ENCODE measurements around the gene HSD3B7.
"Not testable (repeated sequence)": the region's sequence is repeated elsewhere in the genome, so short reads cannot be mapped to it uniquely, and the experiment has no call there.

The HSD3B7 gene

GRCh38 chr16:31001507-31002249, 16.7 kb downstream of the HSD3B7 start:
- no peak for DNase-seq (ENCODE audit: low read depth)

GRCh38 chr16:31002250-31002700, 17.3 kb downstream of the HSD3B7 start:
- DNase-seq (ENCODE audit: low read depth), result no peak

- no peak for DNase-seq (ENCODE audit: low read depth)
Observed at GRCh38 chr16:31002862-31003341, 17.9 kb downstream of the HSD3B7 start.

- no peak for DNase-seq (ENCODE audit: low read depth)
Observed at GRCh38 chr16:31003744-31004143, 18.7 kb downstream of the HSD3B7 start.

GRCh38 chr16:31004658-31005057, 19.7 kb downstream of the HSD3B7 start:
- no peak for DNase-seq (ENCODE audit: low read depth)

GRCh38 chr16:31005350-31006085, 20.5 kb downstream of the HSD3B7 start:
- no peak for DNase-seq (ENCODE audit: low read depth)

- DNase-seq (ENCODE audit: low read depth), result no peak
Observed at GRCh38 chr16:31006086-31006385, 21.0 kb downstream of the HSD3B7 start.

GRCh38 chr16:31006589-31006988, 21.6 kb downstream of the HSD3B7 start:
- DNase-seq (ENCODE audit: low read depth), result no peak

GRCh38 chr16:31007684-31008083, 22.7 kb downstream of the HSD3B7 start:
- DNase-seq (ENCODE audit: low read depth), result no peak

- DNase-seq (ENCODE audit: low read depth), result no peak
Observed at GRCh38 chr16:31008149-31008548, 23.1 kb downstream of the HSD3B7 start.

GRCh38 chr16:31008551-31008950, 23.5 kb downstream of the HSD3B7 start:
- no peak for DNase-seq (ENCODE audit: low read depth)

- no peak for DNase-seq (ENCODE audit: low read depth)
Observed at GRCh38 chr16:31009120-31009519, 24.1 kb downstream of the HSD3B7 start.

GRCh38 chr16:31009894-31010584, 25.0 kb downstream of the HSD3B7 start:
- DNase-seq (ENCODE audit: low read depth), result no peak

GRCh38 chr16:31010585-31011325, 25.7 kb downstream of the HSD3B7 start, which contains the start of gene STX1B:
Gene STX1B (minus strand): TSS chr16:31010638. CDS start chr16:31010396, 242 bp downstream.
- peak; percentile 23 for DNase-seq (ENCODE audit: low read depth)

- not testable (repeated sequence) for DNase-seq (ENCODE audit: low read depth)
Observed at GRCh38 chr16:31011815-31012214, 26.8 kb downstream of the HSD3B7 start.

- DNase-seq (ENCODE audit: low read depth), result not testable (repeated sequence)
Observed at GRCh38 chr16:31013292-31013691, 28.3 kb downstream of the HSD3B7 start.

GRCh38 chr16:31016018-31016417, 31.0 kb downstream of the HSD3B7 start:
- DNase-seq (ENCODE audit: low read depth), result no peak

GRCh38 chr16:31017756-31018155, 32.7 kb downstream of the HSD3B7 start:
- DNase-seq (ENCODE audit: low read depth), result not testable (repeated sequence)

GRCh38 chr16:31020536-31020935, 35.5 kb downstream of the HSD3B7 start:
- DNase-seq (ENCODE audit: low read depth), result no peak

GRCh38 chr16:31022544-31023251, 37.7 kb downstream of the HSD3B7 start:
- no peak for DNase-seq (ENCODE audit: low read depth)

- DNase-seq (ENCODE audit: low read depth), result no peak
Observed at GRCh38 chr16:31023252-31023602, 38.2 kb downstream of the HSD3B7 start.
